ENCODE results near the gene NFE2L3.
"Not testable (repeated sequence)": the region's sequence is repeated elsewhere in the genome, so short reads cannot be mapped to it uniquely, and the experiment has no call there.

The NFE2L3 gene

DNA sequence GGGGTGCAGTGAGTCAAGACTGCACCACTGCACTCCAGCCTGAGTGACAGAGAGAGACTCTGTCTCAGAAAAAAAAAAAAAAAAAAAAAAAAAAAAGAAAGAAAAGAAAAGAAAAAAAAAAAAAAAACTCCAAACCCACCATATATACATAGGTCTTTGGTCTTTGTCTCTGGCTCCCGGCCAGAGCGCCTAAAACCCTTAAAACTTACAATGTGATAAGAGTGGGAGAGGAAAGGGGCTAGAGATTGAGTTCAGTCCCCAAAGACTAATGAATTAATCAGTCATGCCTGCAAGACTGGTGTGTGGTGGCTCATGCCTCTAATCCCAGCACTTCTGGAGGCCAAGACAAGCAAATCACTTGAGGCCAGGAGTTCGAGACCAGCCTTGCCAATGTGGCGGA is 6.8 kb upstream of the NFE2L3 start:
- in situ Hi-C loops (cut with MboI; ENCODE audit: low sequenced_read_pairs) = no loop called here

GRCh38 chr7:26147030-26147429 is 5.0 kb upstream of the NFE2L3 start:
- in situ Hi-C loops (cut with MboI; ENCODE audit: low sequenced_read_pairs) = no loop called here

DNA sequence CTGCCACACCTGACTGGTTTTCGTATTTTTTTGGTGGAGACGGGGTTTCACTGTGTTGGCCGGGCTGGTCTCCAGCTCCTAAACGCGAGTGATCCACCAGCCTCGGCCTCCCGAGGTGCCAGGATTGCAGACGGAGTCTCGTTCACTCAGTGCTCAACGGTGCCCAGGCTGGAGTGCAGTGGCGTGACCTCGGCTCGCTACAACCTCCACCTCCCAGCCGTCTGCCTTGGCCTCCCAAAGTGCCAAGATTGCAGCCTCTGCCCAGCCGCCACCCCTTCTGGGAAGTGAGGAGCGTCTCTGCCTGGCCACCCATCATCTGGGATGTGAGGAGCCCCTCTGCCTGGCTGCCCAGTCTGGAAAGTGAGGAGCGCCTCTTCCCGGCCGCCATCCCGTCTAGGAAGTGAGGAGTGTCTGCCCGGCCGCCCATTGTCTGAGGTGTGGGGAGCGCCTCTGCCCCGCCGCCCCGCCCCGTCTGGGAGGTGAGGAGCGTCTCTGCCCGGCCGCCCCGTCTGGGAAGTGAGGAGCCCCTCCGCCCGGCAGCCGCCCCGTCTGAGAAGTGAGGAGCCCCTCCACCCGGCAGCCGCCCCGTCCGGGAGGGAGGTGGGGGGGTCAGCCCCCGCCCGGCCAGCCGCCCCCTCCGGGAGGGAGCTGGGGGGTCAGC is 4.2 kb upstream of the NFE2L3 start:
- in situ Hi-C loops (cut with MboI; ENCODE audit: low sequenced_read_pairs) = not testable (repeated sequence)

DNA sequence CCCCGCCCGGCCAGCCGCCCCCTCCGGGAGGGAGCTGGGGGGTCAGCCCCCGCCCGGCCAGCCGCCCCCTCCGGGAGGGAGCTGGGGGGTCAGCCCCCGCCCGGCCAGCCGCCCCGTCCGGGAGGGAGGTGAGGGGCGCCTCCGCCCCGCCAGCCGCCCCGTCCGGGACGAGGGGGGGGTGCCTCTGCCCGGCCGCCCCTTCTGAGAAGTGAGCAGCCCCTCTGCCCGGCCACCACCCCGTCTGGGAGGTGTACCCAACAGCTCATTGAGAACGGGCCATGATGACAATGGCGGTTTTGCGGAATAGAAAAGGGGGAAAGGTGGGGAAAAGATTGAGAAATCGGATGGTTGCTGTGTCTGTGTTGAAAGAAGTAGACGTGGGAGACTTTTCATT is 3.7 kb upstream of the NFE2L3 start:
- in situ Hi-C loops (cut with MboI; ENCODE audit: low sequenced_read_pairs) = not testable (repeated sequence)

DNA sequence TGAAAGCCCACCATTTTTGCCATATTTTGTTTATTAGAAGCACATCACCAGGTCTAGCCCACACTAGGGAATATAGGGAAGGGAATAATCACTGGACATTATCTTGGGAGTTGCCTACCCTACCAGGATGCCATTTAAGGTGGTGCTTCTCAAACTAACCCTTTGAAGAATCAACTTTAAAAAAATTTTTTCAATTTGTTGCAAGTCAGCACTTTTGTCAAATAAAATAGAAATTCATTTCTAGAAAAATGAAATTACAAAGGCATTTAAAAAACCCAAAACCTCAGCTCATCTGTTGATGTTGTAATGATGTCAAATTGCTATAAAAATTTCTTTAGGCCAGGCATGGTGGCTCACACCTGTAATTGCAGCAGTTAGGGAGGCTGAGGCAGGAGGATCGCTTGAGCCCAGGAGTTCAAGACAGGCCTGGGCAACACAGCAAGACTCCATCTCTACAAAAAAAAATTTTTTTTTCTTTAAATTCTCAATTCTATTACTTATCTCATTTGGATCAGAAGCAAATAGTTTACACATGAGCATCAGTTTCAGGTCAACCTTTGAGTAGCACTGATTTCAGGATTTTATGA is 2.5 kb upstream of the NFE2L3 start:
- in situ Hi-C loops (cut with MboI; ENCODE audit: low sequenced_read_pairs) = no loop called here

GRCh38 chr7:26151096-26151495 is 902 bp upstream of the NFE2L3 start:
- in situ Hi-C loops (cut with MboI; ENCODE audit: low sequenced_read_pairs) = no loop called here

- in situ Hi-C loops (cut with MboI; ENCODE audit: low sequenced_read_pairs) = no loop called here
Measured at GRCh38 chr7:26151650-26151952, 397 bp upstream of the NFE2L3 start.

GRCh38 chr7:26152782-26153240 is 813 bp downstream of the NFE2L3 start:
- in situ Hi-C loops (cut with MboI; ENCODE audit: low sequenced_read_pairs) = not testable (repeated sequence)

DNA sequence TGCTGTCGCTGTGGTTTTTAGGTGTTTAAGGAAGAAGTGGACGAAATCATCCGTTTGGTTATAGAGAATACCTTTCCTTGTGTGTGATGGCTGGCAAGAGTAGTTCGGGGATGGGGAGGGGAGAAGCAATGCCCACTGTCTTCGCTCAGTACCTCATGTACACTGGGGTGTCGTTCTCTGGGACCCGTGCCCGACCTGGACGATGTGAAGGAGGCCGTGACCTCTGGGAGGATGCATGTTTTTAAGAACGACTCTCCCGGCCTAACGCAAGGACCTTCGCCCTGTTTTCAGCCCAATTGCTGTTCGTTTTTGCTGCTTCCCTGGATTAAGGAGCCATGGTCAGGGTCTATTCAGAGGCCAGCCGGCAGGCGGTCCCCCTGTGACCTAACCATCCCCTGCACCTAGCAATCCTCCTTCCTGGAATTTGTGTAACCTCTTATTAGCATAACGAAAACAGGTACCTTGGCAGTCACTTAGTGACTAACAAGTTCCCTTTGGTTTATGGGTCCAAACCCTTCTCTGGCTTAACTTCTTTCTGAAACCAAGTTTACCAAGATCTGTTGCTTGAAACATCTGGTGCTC is 1.3 kb downstream of the NFE2L3 start:
- in situ Hi-C loops (cut with MboI; ENCODE audit: low sequenced_read_pairs) = no loop called here

DNA sequence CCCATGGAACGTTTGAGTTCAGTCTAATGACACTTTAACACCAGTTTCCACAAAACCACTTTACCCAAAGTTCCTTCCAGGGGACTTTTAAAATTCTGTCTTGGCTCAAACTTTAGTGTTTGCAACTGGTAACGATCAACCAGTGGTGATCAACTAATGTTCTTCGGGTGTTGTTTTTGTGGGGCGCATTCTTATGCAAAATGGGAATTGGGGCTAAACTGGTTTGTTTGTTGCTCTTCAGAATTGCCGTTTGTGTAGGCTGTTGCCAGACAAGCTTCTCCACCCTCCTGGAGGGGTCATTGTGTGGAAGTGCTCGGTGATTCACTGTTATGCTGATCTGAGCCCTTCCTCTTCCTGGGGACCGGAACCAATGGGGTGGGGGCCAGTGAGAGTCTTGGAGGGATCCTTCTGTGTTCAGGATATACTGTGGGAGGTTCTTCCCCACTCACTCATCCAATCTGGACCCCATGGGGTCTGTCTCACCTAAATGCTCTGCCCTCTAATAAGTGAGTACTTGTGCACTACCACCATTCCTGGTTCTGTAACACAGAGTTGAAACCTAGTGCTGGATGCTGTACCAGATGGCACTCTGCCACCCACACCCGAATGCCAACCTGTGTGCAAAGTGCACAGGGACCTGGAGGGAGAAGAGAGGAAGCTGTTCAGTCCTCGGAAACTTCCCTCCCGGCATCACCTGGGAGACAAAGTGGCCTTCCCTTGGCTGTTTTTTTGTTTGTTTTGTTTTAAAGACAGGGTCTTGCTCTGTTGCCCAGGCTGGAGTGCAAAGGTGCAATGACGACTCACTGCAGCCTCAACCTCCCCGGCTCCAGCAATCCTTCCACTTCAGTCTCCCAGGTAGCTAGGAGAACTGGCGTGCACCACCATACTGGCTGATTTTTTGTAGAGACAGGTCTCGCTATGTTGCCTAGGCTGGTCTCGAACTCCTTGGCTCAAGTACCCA is 2.1 kb downstream of the NFE2L3 start:
- in situ Hi-C loops (cut with MboI; ENCODE audit: low sequenced_read_pairs) = no loop called here

DNA sequence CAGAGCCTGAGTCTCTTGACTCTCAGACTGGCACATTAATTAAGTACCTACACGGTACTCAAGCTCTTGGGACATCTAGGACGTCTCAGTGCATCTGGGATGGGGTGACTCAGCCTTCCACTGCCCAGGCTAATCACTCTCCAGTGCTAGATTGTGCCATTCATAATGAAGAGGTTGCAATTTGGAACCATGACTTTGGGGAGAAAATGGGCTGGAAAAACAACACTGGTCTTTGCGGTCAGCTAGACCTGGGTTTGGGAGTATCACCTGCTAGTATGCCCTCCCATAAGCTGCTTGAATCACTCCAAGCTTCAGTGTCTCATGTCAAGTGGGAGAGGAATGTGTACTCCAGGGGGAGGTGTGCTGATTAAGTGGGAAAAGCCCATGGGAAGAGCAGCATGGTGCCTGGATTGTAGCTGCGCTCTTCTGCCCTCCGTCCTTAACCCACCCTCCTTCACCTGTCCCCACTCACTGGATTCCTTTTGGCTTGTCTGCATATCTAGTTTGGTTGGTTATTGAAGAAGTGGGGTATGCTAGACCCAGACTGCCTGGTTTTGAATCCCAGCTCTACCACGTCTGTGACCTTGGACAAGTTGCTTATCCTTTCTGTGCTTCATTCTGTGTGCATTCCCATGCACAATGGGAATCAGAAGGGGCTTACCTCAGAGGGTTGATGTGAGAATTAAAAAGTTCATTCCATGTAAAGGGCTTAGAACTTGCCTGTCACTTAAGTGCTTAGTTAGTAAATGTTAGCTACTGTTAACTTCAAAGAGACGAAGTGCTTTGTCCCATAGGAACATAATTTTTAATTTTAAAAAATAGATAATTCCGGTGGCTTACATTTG is 3.8 kb downstream of the NFE2L3 start:
- in situ Hi-C loops (cut with MboI; ENCODE audit: low sequenced_read_pairs) = no loop called here

DNA sequence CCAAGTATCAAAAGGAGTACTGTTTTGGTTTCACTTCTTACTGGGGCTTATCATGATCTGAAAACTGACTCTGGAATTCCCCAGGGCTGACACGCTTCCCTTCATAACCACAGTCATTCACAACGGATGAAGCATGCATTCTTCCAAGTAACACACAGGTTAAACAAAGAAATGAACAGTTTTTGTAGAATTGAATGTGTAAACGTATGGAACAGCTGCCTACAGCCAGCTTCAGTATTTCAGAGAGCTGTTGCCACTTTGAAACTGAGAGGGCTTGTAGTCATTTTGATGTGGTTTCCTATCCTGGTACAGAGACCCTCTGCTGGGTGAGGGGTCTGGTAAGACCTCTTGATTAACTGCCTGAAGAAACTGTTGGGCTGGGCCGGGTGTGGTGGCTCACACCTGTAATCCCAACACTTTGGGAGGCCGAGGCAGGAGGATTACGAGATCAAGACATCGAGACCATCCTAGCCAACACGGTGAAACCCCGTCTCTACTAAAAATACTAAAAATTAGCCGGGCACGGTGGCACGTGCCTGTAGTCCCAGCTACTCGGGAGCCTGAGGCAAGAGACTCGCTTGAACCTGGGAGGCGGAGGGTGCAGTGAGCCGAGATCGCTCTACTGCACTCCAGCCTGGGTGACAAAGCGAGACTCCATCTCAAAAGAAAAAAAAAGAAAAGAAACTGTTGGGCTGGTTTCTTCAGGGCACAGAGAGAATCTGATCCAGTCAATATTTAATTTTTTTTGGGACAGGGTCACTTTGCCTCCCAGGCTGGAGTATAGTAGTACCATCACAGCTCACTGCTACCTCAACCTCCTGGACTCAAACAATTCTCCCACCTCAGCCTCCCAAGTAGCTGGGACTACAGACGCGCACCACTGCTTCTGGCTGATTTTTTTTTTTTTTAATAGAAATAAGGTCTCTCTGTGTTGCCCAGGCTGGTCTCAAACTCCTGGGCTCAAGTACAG is 4.7 kb downstream of the NFE2L3 start:
- in situ Hi-C loops (cut with MboI; ENCODE audit: low sequenced_read_pairs) = no loop called here

GRCh38 chr7:26157520-26158105 is 5.6 kb downstream of the NFE2L3 start:
- in situ Hi-C loops (cut with MboI; ENCODE audit: low sequenced_read_pairs) = no loop called here

DNA sequence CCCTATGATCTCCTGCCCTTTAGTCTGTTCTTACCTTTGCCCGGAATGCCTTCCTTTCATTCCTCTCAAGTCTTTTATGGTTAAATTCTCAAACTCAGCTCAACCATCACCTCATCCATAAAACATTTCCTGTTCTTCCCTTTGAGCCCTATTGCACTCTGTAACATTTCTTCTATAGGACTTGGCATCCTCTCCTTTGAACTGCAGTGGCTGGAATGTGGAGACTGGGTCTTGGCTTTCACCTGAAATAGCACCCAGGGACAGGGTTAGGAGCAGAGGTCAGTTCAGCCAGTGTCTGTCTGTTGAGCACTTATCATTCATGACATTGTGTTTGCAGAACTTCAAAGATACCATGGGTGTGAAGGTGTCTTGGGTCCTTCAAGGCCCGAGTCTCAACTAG is 7.2 kb downstream of the NFE2L3 start:
- in situ Hi-C loops (cut with MboI; ENCODE audit: low sequenced_read_pairs) = no loop called here

GRCh38 chr7:26160896-26161295 is 8.9 kb downstream of the NFE2L3 start:
- in situ Hi-C loops (cut with MboI; ENCODE audit: low sequenced_read_pairs) = no loop called here

- in situ Hi-C loops (cut with MboI; ENCODE audit: low sequenced_read_pairs) = no loop called here
Measured at GRCh38 chr7:26162431-26162830, 10.4 kb downstream of the NFE2L3 start.

DNA sequence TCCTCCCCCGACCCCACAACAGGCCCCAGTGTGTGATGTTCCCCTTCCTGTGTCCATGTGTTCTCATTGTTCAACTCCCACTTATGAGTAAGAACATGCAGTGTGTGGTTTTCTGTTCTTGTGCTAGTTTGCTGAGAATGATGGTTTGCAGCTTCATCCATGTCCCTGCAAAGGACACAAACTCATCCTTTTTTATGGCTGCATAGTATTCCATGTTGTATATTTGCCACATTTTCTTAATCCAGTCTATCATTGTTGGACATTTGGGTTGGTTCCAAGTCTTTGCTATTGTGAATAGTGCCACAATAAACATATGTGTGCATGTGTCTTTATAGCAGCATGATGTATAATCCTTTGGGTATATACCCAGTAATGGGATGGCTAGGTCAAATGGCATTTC is 11.8 kb downstream of the NFE2L3 start:
- in situ Hi-C loops (cut with MboI; ENCODE audit: low sequenced_read_pairs) = not testable (repeated sequence)

- in situ Hi-C loops (cut with MboI; ENCODE audit: low sequenced_read_pairs) = no loop called here
Measured at GRCh38 chr7:26165950-26166683, 14.1 kb downstream of the NFE2L3 start.

Measured in HL-60/S4 (cell line).